ENCODE measurements around the gene ABHD17A. TPM values are rescaled to one million over a fixed set of nuclear protein-coding genes. Genes with fewer than 3 reads are reported as not detected.

The ABHD17A gene
- total and polyA plus RNA-seq, 9 of the 15 experiments (the other 6 are each of a cell fraction or from before 2014, with no cell fraction given) = 0.04 to 135 (median 21.8) TPM; not detected in 1

GRCh38 chr19:1860821-1861598, 24.3 kb downstream of the ABHD17A start (continued):
- TF ChIP-seq ZHX1 (conservative IDR thresholded peaks at IDR 0.05; ENCODE audit: low read length) (no peak), HOXB6 (CRISPR knock-in tag; IDR thresholded peaks at IDR 0.05; ENCODE audit: borderline replicate concordance) (no peak), SIN3A (IDR thresholded peaks at IDR 0.05; ENCODE audit: borderline replicate concordance in 2 of 2, control insufficient read depth in 1 of 2, low read depth in 2 of 2, low read length in 2 of 2) (no peak), ZNF778 (CRISPR knock-in tag; IDR thresholded peaks at IDR 0.05) (no peak), KDM5B (IDR thresholded peaks at IDR 0.05; ENCODE audit: insufficient replicate concordance, low read depth, low read length) (peak; percentile 2), THAP12 (CRISPR knock-in tag; IDR thresholded peaks at IDR 0.05) (no peak), ZBTB11 (CRISPR knock-in tag; IDR thresholded peaks at IDR 0.05) (no peak)

Data from K562 (cell line).